GM18870 (cell line): ENCODE results near the gene RNF112.
"Not testable (repeated sequence)": the region's sequence is repeated elsewhere in the genome, so short reads cannot be mapped to it uniquely, and the experiment has no call there.

Experiments
- ATAC-seq: cut with Tn5 transposase; IDR thresholded peaks from one replicate; pipeline ENCODE4 v1.9.1; 2021; ENCODE audit warnings: moderate library complexity; ENCODE audit not compliant: unreplicated experiment

The RNF112 gene

DNA sequence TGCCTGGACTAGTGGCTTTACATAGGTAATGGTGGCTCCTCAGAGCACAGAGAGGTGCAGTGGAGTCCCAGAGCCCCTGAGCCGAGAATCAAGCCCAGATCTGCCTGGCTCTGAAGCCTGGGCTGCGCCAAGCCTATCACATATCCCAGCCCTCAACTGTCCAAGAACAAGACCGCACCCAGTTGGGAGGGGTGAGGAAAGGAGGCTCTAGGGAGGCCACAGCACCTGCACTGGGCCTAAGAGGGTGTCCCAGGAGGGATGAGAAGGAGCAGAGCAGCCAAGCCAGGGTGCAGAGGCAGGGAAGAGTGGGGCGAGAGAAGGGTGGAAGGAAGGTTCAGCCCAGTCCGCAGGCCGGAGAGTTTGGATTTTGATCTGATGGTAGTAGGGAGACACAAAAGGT, 941 bp upstream of the RNF112 start:
- no peak for ATAC-seq

- no peak for ATAC-seq
These were observed 599 bp downstream of the RNF112 start for GRCh38 chr17:19411631-19412030.

DNA sequence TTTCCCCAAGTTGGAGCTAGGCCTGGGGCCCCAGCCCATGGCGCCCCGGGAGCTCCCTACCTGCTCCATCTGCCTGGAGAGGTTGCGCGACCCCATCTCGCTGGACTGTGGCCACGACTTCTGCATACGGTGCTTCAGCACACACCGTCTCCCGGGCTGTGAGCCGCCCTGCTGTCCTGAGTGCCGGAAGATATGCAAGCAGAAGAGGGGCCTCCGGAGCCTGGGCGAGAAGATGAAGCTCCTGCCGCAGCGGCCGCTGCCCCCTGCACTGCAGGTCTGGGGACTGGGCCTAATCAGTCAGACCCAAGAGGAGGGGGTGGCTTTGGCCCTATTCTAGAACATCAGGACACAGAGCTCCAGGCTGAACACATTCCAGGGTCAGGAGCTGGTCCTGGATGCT, 1.5 kb downstream of the RNF112 start:
- ATAC-seq, result no peak

DNA sequence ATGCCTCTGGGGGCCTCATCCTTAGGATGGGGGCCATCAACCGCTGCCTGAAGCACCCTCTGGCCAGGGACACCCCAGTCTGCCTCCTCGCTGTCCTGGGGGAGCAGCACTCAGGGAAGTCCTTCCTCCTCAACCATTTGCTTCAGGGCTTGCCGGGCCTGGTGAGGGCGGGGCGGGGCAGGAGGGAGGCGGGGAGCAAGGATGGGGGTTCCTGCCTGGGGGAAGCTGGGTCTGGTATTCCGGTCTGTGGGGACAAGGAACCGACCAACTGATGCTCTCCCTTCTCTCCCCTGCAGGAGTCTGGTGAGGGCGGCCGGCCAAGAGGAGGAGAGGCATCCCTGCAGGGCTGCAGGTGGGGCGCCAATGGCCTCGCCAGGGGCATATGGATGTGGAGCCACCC, 2.0 kb downstream of the RNF112 start:
- no peak for ATAC-seq

DNA sequence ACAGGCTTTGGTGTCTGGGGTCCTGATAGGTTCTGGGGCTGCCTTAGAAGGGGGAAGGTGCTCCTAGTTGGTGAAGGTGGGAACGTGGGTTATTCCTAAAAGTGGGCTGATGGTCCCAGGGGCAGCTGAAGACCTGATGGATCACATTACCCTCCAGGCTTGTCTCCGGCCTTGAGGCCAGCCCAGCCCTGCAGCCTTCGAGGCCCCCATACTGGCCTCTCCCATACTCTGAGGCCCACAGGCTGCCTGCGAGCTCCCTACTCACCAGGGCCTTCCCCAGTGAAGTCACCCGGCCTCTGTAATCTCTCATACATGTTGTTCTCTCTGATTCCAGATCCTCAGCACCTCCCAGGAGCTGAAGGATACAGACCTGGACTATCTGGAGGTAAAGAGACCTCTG, 2.7 kb downstream of the RNF112 start:
- ATAC-seq, result no peak

DNA sequence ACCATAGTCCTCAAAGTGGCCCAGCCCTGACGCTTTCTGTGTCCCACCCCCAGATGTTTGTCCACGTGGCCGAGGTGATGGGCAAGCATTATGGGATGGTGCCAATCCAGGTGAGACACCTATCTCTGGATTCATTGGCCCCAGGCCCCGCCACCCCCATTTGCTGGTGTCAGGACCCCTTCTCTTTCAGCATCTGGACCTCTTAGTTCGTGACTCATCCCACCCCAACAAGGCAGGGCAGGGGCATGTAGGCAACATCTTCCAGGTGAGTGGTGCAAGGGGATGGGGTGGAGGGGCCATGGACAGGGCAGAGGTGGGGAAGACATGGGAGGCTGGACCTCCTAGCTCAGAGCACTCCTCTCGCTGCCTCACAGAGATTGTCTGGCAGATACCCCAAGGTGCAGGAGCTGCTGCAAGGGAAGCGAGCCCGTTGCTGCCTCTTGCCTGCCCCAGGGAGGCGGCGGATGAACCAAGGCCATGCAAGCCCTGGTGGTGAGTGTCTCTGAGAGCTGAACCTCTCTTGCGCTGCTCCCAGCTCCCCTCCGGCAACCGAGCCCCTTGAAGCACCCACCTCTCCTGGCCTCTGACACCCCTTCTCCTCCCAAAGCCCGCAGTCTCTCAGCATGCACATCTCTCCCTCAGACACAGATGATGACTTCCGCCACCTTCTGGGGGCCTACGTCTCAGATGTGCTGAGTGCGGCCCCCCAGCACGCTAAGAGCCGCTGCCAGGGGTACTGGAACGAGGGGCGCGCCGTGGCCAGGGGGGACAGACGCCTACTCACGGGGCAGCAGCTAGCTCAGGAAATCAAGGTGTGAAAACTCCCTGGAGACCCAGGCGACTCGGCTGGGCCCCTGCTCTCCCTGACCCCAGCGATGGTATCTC, 3.6 kb downstream of the RNF112 start:
- ATAC-seq, result no peak

DNA sequence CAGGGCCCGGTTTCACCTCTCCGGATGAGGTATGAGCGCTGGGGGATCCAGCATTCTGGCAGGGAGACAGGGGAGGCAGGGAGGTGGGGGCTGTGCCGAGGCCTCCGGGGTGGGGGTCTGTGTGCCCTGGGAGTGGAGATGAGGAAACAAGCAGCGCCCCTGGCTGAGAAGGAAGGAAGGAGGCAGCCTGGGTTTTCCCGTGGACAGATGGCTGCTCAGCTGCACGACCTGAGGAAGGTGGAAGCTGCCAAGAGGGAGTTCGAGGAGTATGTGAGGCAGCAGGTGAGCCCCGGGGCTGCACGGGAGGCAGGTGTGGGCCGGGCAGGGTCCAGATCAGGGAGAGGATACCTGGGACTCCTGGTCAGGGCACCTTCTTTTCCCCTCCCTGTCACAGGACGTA, 4.3 kb downstream of the RNF112 start:
- no peak for ATAC-seq

GRCh38 chr17:19415806-19416775, 5.1 kb downstream of the RNF112 start:
- no peak for ATAC-seq

DNA sequence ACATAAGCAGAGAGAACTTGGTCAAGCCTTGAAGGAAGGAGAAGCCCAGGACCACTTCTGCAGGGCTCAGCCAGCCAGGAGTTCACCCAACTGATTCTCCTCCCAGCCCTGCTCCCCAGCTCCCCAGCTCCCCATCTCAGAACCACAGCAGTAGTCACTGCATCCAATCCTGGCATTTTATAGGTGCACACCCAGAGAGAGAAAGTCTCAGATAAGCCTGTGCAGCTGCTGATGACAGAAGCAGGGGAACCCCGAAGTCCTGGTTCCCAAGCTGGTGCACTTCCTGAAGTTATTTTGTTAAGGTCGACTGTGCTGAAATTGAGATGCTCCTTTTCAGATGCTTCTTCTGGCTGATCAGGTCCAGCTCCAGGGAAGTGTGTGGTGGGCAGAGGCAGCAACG, 6.6 kb downstream of the RNF112 start:
- ATAC-seq, result no peak

GRCh38 chr17:19418251-19418992, 7.4 kb downstream of the RNF112 start:
- no peak for ATAC-seq

DNA sequence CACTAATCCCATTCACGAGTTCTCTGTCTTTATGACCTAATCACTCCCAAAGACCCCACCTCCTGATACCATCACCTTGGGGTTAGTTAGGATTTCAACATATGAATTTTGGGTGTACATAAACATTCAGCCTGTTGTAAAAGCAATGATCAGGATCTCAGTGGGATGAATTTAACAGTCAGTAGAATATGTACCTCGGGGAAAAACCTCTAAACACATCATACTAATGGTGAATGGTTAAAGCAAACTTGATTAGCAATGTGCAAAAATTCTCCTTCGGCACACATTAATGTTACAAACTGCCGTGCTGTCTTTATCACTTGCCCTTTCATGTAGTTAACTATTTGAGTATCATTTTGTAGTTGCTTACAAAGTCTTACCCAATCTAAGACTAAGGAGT, 10.2 kb downstream of the RNF112 start:
- ATAC-seq, result no peak

DNA sequence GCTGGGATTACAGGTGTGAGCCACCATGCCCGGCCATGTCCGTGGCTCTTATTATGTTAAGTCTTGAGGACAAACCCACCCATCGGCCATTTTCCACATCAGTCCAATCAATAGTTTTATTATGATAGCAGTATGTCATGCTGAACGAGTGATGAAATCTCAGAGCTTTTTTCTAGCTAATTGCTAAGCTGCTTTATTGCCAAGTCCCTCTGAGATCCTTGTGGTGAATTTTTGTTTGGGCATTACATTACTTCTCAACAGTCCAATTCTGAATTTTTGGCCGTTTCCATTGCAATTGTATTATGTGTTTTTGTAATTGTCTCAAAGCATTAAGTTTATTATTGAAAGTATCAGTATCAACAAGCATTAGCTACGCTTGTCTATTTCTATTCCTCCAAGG, 10.9 kb downstream of the RNF112 start:
- no peak for ATAC-seq

GRCh38 chr17:19424934-19425868, 14.2 kb downstream of the RNF112 start:
- ATAC-seq, result no peak

DNA sequence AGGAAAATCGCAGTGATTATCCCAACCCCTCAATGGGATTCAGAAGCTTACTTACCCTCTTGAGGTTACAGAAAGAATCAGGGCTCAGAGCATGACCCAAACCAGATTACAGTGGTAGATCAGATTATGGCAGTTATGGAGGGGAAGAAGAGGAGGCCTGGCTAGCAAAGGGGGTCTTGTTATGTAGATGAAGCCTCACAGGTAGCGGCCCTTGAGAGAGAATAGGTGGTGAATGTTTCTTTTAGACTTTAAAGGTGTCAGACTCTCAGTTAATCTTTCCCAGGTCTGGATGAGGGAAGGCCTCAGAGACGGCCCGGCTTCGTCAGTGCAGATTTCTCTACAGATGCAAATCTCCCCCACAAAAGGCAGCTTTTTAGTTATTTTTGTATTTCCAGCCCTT, 15.6 kb downstream of the RNF112 start:
- ATAC-seq, result no peak

- no peak for ATAC-seq
These were observed 20.7 kb downstream of the RNF112 start for GRCh38 chr17:19431691-19432090.

GRCh38 chr17:19433255-19433654, 22.2 kb downstream of the RNF112 start:
- ATAC-seq, result no peak

DNA sequence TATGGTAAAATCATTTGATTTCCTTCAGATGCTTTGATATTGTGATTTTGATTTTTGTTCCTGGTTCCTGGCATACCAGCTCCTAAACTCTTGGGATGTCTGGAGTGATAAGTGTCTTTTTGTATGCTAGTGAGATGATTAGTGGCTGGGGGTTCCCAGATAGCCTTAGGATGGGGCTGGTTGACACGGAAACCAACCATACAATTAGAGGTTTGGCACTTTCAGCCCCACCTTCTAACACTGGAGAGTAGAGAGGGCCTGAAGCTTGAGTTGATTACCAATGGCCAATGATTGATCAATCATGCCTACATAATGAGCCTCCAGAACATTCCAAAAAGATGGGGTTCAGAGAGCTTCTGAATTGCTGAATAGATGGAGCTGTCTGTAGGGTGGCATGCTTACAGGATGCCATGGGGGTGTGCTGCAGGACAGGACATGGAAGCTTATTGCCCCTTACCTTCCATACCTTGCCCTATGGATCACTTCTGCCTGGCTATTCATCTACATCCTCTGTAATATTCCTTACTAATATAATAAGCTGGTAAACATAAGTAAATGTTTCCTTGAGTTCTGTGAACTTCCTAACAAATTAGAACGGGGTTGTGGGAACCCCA, 22.8 kb downstream of the RNF112 start:
- ATAC-seq, result no peak

- no peak for ATAC-seq
These were observed 29.4 kb downstream of the RNF112 start for GRCh38 chr17:19440421-19440820.

DNA sequence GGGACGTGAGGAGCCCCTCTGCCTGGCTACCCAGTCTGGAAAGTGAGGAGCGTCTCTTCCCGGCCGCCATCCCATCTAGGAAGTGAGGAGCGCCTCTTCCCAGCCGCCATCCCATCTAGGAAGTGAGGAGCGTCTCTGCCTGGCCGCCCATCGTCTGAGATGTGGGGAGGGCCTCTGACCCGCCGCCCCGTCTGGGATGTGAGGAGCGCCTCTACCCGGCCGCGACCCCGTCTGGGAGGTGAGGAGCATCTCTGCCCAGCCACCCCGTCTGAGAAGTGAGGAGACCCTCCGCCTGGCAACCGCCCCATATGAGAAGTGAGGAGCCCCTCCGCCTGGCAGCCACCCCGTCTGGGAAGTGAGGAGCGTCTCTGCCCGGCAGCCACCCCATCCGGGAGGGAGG, 30.3 kb downstream of the RNF112 start:
- ATAC-seq, result not testable (repeated sequence)

GRCh38 chr17:19442731-19443130, 31.7 kb downstream of the RNF112 start:
- ATAC-seq, result no peak
